ENCODE measurements around the gene GABBR1.

Gene GABBR1

GRCh38 chr6:29524044-29524443 is 108.9 kb downstream of the GABBR1 start:
- no peak for DNase-seq

DNA sequence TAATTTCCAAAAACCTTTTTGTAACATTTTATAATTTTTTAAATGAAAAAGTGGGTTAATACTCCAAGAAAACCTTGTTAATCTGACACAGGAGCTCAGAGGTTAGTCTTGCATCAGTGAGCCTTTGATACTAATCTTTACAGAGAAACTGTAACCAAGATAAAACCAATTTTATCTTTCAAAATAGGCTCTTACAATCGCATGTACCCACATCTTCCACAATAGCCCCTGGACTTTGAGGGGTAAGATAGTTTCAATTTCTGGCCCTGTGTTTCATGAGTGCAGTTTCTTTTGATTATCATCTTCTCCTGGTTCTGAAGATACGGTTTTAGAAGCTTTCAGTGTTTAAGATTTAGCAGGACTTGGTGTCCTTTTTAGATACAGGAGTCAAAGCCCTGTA is 110.8 kb downstream of the GABBR1 start:
- no peak for DNase-seq

GRCh38 chr6:29521006-29521680 is 111.8 kb downstream of the GABBR1 start:
- peak; percentile 25 for DNase-seq

- peak; percentile 3 for DNase-seq
These were observed 112.8 kb downstream of the GABBR1 start for GRCh38 chr6:29520232-29520631.

DNA sequence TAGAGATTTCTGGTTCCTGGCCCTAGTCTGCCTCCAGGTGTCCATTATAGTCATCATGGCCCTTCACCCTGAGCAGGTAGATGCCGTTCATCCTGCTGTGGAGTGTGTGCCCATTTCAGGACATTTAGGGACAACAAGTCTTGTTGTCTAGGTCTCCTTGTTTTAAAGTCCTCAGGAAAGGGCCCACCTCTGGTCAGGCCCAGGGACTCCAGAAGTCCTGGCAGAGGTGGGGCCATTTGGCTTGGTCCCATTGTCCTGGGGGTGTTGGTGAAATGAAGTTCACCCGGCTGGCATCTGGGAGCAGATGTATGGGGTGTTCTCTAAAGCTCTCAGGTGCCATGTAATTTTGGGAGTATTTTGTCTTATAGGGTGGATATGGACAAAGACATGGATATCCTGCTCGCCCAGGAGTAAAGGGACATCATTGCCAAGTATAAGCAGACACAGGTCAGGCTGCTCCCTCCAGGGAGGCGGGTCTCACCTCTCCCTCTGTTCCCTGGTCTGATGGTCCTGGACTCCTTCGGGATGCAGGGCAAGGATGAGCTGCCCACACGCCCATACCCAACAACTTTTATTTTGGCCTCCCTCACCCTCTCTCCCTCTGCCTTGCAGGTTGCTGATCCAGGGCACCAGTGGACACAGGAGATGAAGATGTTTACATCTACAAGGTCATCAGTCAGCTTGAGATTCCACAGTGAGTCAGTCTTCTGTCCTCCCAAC is 113.5 kb downstream of the GABBR1 start:
- peak; percentile 22 for DNase-seq

DNA sequence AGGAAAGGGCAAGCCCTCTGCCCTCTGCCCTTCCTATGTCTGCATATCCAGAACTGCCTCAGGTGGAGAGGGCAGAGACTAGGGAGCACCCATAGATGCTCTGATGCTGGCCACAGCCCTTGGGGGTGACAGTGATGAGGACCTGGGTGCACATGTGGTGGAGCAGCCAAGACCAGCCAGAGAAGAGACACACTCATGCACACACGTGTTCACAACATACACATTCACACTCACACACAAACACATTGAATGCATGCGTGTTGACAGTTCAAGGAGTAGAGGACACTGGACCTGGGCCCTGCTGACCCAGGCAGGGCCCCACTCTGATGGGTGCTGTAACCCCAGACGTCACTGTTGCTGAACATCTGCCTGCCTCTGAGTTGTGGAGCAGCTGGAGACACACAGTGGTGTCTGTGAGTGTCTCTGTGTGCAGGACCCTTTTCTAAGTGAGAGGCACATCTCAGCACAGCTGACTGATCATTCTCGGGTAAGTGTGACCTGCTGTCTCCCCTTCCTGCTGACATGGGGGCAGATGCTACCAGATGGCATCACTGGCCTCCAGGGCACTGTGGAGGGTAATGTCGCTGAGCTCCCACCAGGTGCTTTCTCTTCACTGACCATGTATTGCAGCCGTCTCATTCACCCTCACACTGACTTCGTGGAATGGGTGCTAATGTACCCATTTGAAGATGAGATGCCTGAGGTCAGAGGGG is 115.1 kb downstream of the GABBR1 start:
- DNase-seq = peak; percentile 46

DNA sequence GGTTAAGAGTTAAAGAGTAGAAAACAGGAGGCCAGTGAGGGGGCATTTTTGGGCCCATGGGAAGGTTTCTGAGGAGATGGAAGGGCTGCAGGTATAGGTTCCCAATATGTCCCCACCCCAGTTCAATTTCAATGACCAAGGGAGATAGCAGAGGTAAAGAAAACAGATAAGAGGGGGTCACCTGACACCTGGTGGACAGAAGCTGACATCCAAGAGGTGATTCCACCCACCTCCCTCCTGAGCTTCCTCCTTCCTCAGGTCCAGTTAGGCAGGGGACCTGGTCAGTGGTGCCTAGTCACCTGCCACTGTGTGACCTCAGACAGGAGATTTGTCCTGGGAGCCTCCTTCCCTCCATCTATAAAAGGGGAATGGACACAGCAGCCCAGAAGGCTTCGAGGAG is 115.7 kb downstream of the GABBR1 start:
- DNase-seq = no peak

DNA sequence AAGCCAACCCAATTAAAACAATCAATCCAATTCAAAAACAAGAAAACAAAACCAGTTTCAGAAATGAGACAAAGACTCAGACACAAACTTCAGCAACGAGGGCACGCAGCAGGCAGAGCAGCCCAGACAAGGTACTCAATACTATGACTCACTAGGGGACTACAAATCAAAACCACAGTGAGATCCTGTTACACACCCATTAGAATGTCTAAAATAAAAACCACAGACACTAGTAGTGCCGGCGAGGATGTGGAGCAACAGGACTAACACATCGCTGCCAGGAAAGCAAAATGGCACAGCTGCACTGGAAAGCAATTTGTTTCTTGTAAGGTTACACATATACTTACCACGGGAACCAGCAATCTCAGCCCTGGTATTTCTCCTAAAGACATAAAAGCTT is 116.9 kb downstream of the GABBR1 start:
- no peak for DNase-seq

DNA sequence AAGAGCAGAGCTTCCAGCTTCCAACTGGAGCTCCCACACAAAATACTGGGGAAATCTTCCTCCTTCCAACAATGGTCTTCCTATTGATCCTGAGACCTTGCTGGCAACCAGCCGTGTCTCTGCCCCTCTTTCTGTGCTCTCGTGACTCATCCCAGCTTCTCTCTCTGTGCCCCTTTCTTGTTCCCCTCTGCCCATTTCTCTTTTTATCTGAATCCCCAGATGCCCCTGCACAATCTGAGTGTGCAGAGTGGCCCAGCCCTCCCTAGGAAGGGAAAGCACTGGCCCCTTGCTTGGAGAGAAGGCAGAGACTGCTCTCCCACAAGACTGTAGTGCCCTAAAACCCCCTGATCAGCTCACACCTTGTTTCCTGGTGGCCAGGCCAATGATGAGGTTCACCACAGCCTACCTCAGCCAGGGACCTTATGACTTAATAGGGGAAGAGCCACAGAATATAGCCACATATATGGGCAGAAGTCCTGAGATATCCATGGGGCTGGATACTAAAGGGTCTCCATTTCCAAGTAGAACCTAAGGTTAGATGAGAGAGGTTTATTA is 122.2 kb downstream of the GABBR1 start:
- DNase-seq = no peak

DNA sequence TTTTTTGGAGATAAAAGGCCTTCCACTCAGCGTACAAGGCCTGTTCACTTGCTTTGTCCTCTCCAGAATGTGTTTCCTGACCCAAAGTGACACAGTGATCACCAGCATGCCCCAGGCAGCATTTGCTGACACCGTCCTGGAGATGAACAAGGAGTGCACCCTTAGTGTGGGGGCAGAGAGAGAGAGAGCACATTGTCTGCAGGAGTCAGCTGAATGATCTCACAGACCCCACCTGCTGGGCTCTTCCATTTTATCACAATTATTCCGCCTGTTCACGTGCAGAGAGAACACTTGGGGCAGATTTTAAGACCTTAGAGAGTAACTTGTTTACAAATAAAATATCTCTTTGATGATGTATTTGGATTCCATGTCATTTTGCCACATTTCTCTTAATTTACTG is 122.8 kb downstream of the GABBR1 start:
- DNase-seq = no peak

Measured in activated CD8-positive, alpha-beta memory T cell treated with anti-CD3 and anti-CD28 coated beads, Interleukin-2, amount 50 U/mL, for 48 hours (primary cell).